H1 (cell line): Measurements from ENCODE around the gene MXRA7. TPM values are rescaled to one million over a fixed set of nuclear protein-coding genes. Genes with fewer than 3 reads are reported as not detected.
A peak's percentile ranks its signal among the peaks of the same experiment; 100 is the strongest.

Experiments
- CTCF ChIA-PET: fragments of 300-600 bp; sonication (Branson Sonifier 250); formaldehyde crosslinking; loops from one replicate; lab custom pipeline; 2021; ENCODE audit not compliant: partially characterized antibody; lab: Charles Lee
- POLR2A ChIA-PET: fragments of 300-600 bp; sonication (Branson Sonifier 250); formaldehyde crosslinking; loops from one replicate; lab custom pipeline; 2021; ENCODE audit warnings: inconsistent platforms; ENCODE audit not compliant: partially characterized antibody; lab: Charles Lee
- DNase-seq, 2 experiments: peaks; one replicate each; pipeline versions ENCODE4 v3.0.0 to v3.0.0-alpha.2; 2010 to 2022; ENCODE audit warnings: low spot score in 2 of 2, low read depth in 1 of 2, mixed read lengths in 1 of 2
- FAIRE-seq: peaks from 2 replicates; lab custom pipeline; 2011; peaks lifted over from hg19 to GRCh38; lab: Jason Lieb, UNC
- H2AFZ ChIP-seq: 2 replicates; pipeline ENCODE4 v1.8.1; 2012; ENCODE audit warnings: low read length, inconsistent platforms
- H2AK5ac ChIP-seq: 2 replicates; pipeline ENCODE4 v1.6.1; 2013; ENCODE audit warnings: low read depth, low read length
- H2BK120ac ChIP-seq: replicated peaks from 2 replicates; pipeline ENCODE3; 2013; ENCODE audit warnings: low read depth, low read length, inconsistent platforms
- H2BK12ac ChIP-seq: 2 replicates; pipeline ENCODE4 v1.6.1; 2013; ENCODE audit warnings: low read depth, low read length
- H2BK15ac ChIP-seq: 2 replicates; pipeline ENCODE4 v1.6.1; 2013; ENCODE audit warnings: low read length
- H2BK20ac ChIP-seq: 2 replicates; pipeline ENCODE4 v1.6.1; 2013; ENCODE audit warnings: low read length
- H2BK5ac ChIP-seq: 2 replicates; pipeline ENCODE4 v1.6.1; 2013; ENCODE audit warnings: low read depth, low read length
- H3K14ac ChIP-seq: 2 replicates; pipeline ENCODE4 v1.6.1; 2013; ENCODE audit warnings: inconsistent platforms; ENCODE audit not compliant: insufficient read length
- H3K18ac ChIP-seq: 2 replicates; pipeline ENCODE4 v1.6.1; 2013; ENCODE audit warnings: low read length; ENCODE audit errors: extremely low read depth
- H3K23ac ChIP-seq: 2 replicates; pipeline ENCODE4 v1.6.1; 2013; ENCODE audit warnings: inconsistent platforms; ENCODE audit not compliant: insufficient read length
- H3K23me2 ChIP-seq: 2 replicates; pipeline ENCODE4 v1.6.1; 2013; ENCODE audit warnings: low read depth, low read length
- H3K27ac ChIP-seq: 2 replicates; pipeline ENCODE4 v1.6.1; 2011; ENCODE audit warnings: low read depth, low read length, inconsistent platforms
- H3K27me3 ChIP-seq, 4 experiments: replicated peaks in 1 of 4; 1 replicate in 1 of 4; 2 replicates in 3 of 4; pipeline versions ENCODE4 v1.6.1 to v1.8.1; 2011 to 2013; ENCODE audit warnings: low read length in 3 of 4, mild to moderate bottlenecking in 3 of 4, inconsistent platforms in 2 of 4, mixed read lengths in 2 of 4, moderate library complexity in 1 of 4; ENCODE audit not compliant: control insufficient read depth in 3 of 4, insufficient read depth in 3 of 4; ENCODE audit errors: extremely low read depth in 1 of 4
- H3K36me3 ChIP-seq, 4 experiments: 2 replicates each; pipeline versions ENCODE4 v1.6.1 to v1.8.1; 2011 to 2013; ENCODE audit warnings: mild to moderate bottlenecking in 4 of 4, low read length in 3 of 4, moderate library complexity in 2 of 4, control low read depth in 1 of 4, inconsistent platforms in 1 of 4; ENCODE audit not compliant: insufficient read depth in 4 of 4, control insufficient read depth in 2 of 4
- H3K4ac ChIP-seq: replicated peaks from 2 replicates; pipeline ENCODE3; 2013; ENCODE audit warnings: low read length, low read depth, mixed read lengths, inconsistent platforms; ENCODE audit not compliant: insufficient read length
- H3K4me1 ChIP-seq, 4 experiments: replicated peaks in 1 of 4; 1 replicate in 1 of 4; 2 replicates in 3 of 4; pipeline versions ENCODE4 v1.6.1 to v1.8.1; 2011 to 2013; ENCODE audit warnings: low read length in 3 of 4, inconsistent platforms in 2 of 4, mixed read lengths in 1 of 4; ENCODE audit not compliant: insufficient read depth in 4 of 4, control insufficient read depth in 3 of 4
- H3K4me2 ChIP-seq, 2 experiments: 2 replicates each; pipeline versions ENCODE4 v1.6.1 to v1.8.1; 2011 to 2013; ENCODE audit warnings: low read depth in 2 of 2, low read length in 2 of 2, control low read depth in 1 of 2, inconsistent platforms in 1 of 2, mild to moderate bottlenecking in 1 of 2; ENCODE audit not compliant: insufficient read depth in 1 of 2
- H3K4me3 ChIP-seq, 4 experiments: fragments of 200-600, 300-600 bp in 1 of 4; sonication (generic), shearing (Covaris generic), sonication (Bioruptor Twin) in 1 of 4; 2 replicates each; pipeline versions ENCODE4 v1.5.1 to v1.8.1; 2011 to 2016; ENCODE audit warnings: low read length in 4 of 4, low read depth in 3 of 4, control low read depth in 2 of 4, inconsistent platforms in 2 of 4, mild to moderate bottlenecking in 2 of 4, mixed read lengths in 1 of 4, moderate library complexity in 1 of 4; ENCODE audit not compliant: insufficient read depth in 2 of 4; ENCODE audit errors: extremely low read depth in 1 of 4
- H3K56ac ChIP-seq: replicated peaks from 2 replicates; pipeline ENCODE3; 2013; ENCODE audit warnings: low read depth, mild to moderate bottlenecking, mixed read lengths, low read length, inconsistent platforms; ENCODE audit not compliant: insufficient read length
- H3K79me1 ChIP-seq: 2 replicates; pipeline ENCODE4 v1.6.1; 2013; ENCODE audit warnings: low read depth, low read length, control low read depth
- H3K79me2 ChIP-seq, 2 experiments: 2 replicates each; pipeline versions ENCODE4 v1.6.1 to v1.8.1; 2012 to 2013; ENCODE audit warnings: low read length in 2 of 2, mild to moderate bottlenecking in 2 of 2, inconsistent platforms in 1 of 2; ENCODE audit not compliant: insufficient read depth in 2 of 2, control insufficient read depth in 1 of 2
- H3K9ac ChIP-seq, 4 experiments: replicated peaks in 1 of 4; 1 replicate in 1 of 4; 2 replicates in 3 of 4; pipeline versions ENCODE4 v1.6.1 to v1.8.1; 2011 to 2013; ENCODE audit warnings: low read depth in 3 of 4, low read length in 3 of 4, control low read depth in 2 of 4, mild to moderate bottlenecking in 2 of 4, moderate library complexity in 2 of 4, inconsistent platforms in 1 of 4; ENCODE audit errors: extremely low read depth in 1 of 4
- H3K9me3 ChIP-seq, 2 experiments: 2 replicates each; pipeline versions ENCODE4 v1.6.1 to v1.8.1; 2012 to 2013; ENCODE audit warnings: mild to moderate bottlenecking in 2 of 2, moderate library complexity in 2 of 2, control low read depth in 1 of 2, inconsistent platforms in 1 of 2, low read depth in 1 of 2, low read length in 1 of 2, mixed read lengths in 1 of 2; ENCODE audit not compliant: insufficient read depth in 2 of 2
- H4K20me1 ChIP-seq, 2 experiments: replicated peaks in 1 of 2; 2 replicates each; pipeline versions ENCODE3 to v1.8.1; 2011 to 2013; ENCODE audit warnings: inconsistent platforms in 2 of 2, low read length in 2 of 2, mild to moderate bottlenecking in 1 of 2; ENCODE audit not compliant: insufficient read depth in 2 of 2, control insufficient read depth in 1 of 2
- H4K5ac ChIP-seq: 2 replicates; pipeline ENCODE4 v1.6.1; 2013; ENCODE audit warnings: low read length, low read depth, mixed read lengths, inconsistent platforms; ENCODE audit not compliant: insufficient read length
- H4K8ac ChIP-seq: 2 replicates; pipeline ENCODE4 v1.8.0; 2013; ENCODE audit warnings: mild to moderate bottlenecking, moderate library complexity, low read length, inconsistent platforms; ENCODE audit not compliant: insufficient read depth; ENCODE audit errors: extremely low read depth
- H4K91ac ChIP-seq: replicated peaks from 2 replicates; pipeline ENCODE3; 2013; ENCODE audit warnings: low read length, mixed read lengths, inconsistent platforms; ENCODE audit not compliant: insufficient read length
- BCL11A ChIP-seq, 2 experiments: IDR thresholded peaks; one replicate each; pipeline ENCODE4 v1.6.1; 2011; ENCODE audit warnings: low read depth in 2 of 2, low read length in 2 of 2, mild to moderate bottlenecking in 2 of 2
- CREB1 ChIP-seq: IDR thresholded peaks from 2 replicates; pipeline ENCODE4 v1.6.1; 2012; ENCODE audit warnings: inconsistent platforms
- CTCF ChIP-seq, 3 experiments: IDR thresholded peaks; 1 replicate in 2 of 3; 2 replicates in 1 of 3; pipeline versions ENCODE4 v1.5.1 to v1.6.1; 2011; ENCODE audit warnings: low read length in 3 of 3, mild to moderate bottlenecking in 3 of 3, inconsistent platforms in 2 of 3, low read depth in 1 of 3, moderate library complexity in 1 of 3; ENCODE audit not compliant: insufficient read depth in 1 of 3; ENCODE audit errors: control extremely low read depth in 1 of 3
- GTF2F1 ChIP-seq: IDR thresholded peaks from 2 replicates; pipeline ENCODE4 v1.6.1; 2012; ENCODE audit warnings: low read depth, low read length, improper control_type of control experiment, borderline replicate concordance
- KDM1A ChIP-seq: fragments of 200-600, 300-600 bp; sonication (generic); IDR thresholded peaks from 2 replicates; pipeline ENCODE4 v1.7.1; 2016; ENCODE audit warnings: mild to moderate bottlenecking, low read length, borderline replicate concordance
- POU5F1 ChIP-seq: IDR thresholded peaks from 2 replicates; pipeline ENCODE4 v1.6.1; 2011; ENCODE audit warnings: low read depth, mild to moderate bottlenecking, low read length, moderate library complexity
- SP1 ChIP-seq: IDR thresholded peaks from 2 replicates; pipeline ENCODE4 v1.6.1; 2011; ENCODE audit warnings: low read depth, low read length
- SRF ChIP-seq: IDR thresholded peaks from 2 replicates; pipeline ENCODE4 v1.6.1; 2011; ENCODE audit warnings: mild to moderate bottlenecking, low read depth, low read length, moderate library complexity
- TAF7 ChIP-seq: optimal IDR thresholded peaks from 2 replicates; pipeline ENCODE3; 2011; ENCODE audit warnings: low read depth, mild to moderate bottlenecking, inconsistent platforms, low read length, moderate library complexity, borderline replicate concordance
- YY1 ChIP-seq: IDR thresholded peaks from 2 replicates; pipeline ENCODE4 v1.6.1; 2011; ENCODE audit warnings: low read depth, mild to moderate bottlenecking, low read length
- WGBS, 2 experiments: shearing (Covaris generic) in 1 of 2; methylation state at CpG; one replicate each; pipeline versions ENCODE4 v1.1.6 to v1.1.7; 2013 to 2015; ENCODE audit warnings: low lambda C conversion rate in 2 of 2, mixed read lengths in 2 of 2, inconsistent platforms in 1 of 2, low coverage in 1 of 2, missing lambda C conversion rate in 1 of 2; ENCODE audit not compliant: insufficient replicate concordance in 2 of 2, insufficient coverage in 1 of 2, insufficient read length in 1 of 2; ENCODE audit errors: extremely low coverage in 1 of 2, missing lambda C conversion rate in 1 of 2; 5-methylcytosine and 5-hydroxymethylcytosine counted together
- polyA plus RNA-seq, 7 experiments: library from polyadenylated mRNA; depleted of rRNA in 3 of 7; stranded (reverse) in 5 of 7; unstranded in 2 of 7; fragments of >200 nt in 5 of 7; fragments of 200-250 nt in 2 of 7; gene quantifications; 1 replicate in 5 of 7; 2 replicates in 1 of 7; 4 replicates in 1 of 7; pipeline versions ENCODE4 v1.2.1 to v1.2.3, GENCODE V29; 2011 to 2013; ENCODE audit warnings: missing spikeins in 2 of 7, mixed read lengths in 2 of 7
- total RNA-seq: library from RNA; stranded (reverse); fragmentation: NEBNext Ultra II Directional; extraction: Animal tissue kit (Norgen Biotek cat#: 25700); gene quantifications from 2 replicates; pipeline ENCODE4 v1.2.1, GENCODE V29; 2021

The MXRA7 gene
- total and polyA plus RNA-seq, 2 of the 8 experiments (the other 6 are each of a cell fraction or from before 2014, with no cell fraction given): 17.8 to 26.6 TPM

- POLR2A ChIA-PET: interaction anchor here (1.0 to 2.1 kb wide), 12 partner anchors 10 to 141 kb away, joined by 3 to 18 read pairs (median 3); partner anchors contain the start of gene METTL23
- no peak for FAIRE-seq
Measured at GRCh38 chr17:76672270-76672851, 38.4 kb downstream of the MXRA7 start.

More at GRCh38 chr17:76672270-76672851, 38.4 kb downstream of the MXRA7 start:
- 0 out of 2 replicates have a peak overlapping the region, but pooled peaks have one; percentile 25 for H3K18ac ChIP-seq
- TF ChIP-seq BCL11A (IDR thresholded peaks at IDR 0.05; ENCODE audit: low read depth in 2 of 2, low read length in 2 of 2) (no peak), TAF7 (no peak), SRF (no peak), POU5F1 (no peak), KDM1A (no peak), GTF2F1 (no peak), CTCF (IDR thresholded peaks at IDR 0.05; ENCODE audit: control extremely low read depth in 1 of 3, insufficient read depth in 1 of 3, low read depth in 1 of 3, low read length in 3 of 3) (no peak), SP1 (no peak), CREB1 (no peak), YY1 (no peak)
- H3K27me3 ChIP-seq: no peaks in the 10 kb centered on the region
- DNase-seq: no peak
- H4K8ac ChIP-seq: no peak overlapping the region
- peak overlapping the region; percentile 76 to 88 for H3K4me2 ChIP-seq
- H3K79me2 ChIP-seq: no peaks in the 10 kb centered on the region
- H4K5ac ChIP-seq: no peak overlapping the region
- H4K20me1 ChIP-seq: no peaks in the 10 kb centered on the region
- CTCF ChIA-PET: interaction anchor here (0.6 to 3.6 kb wide), 7 partner anchors 10 to 435 kb away, joined by 4 to 43 read pairs (median 5); no protein-coding TSS in a partner anchor
- 60% methylated on average over 13 of the region's 13 CpGs; no CpG with 5 or more reads in 1 of the 2 experiments for WGBS, 2 experiments
- peak overlapping the region; percentile 40 for H2BK5ac ChIP-seq
- peak overlapping the region; percentile 81 for H2AFZ ChIP-seq
- H3K23me2 ChIP-seq: peaks cover 10% of the 10 kb centered on the region
- no peaks in the 10 kb centered on the region for H3K36me3 ChIP-seq
- no peaks in the 10 kb centered on the region for H3K79me1 ChIP-seq
- no peak overlapping the region for H3K14ac ChIP-seq
- H2BK15ac ChIP-seq: no peak overlapping the region
- H3K4ac ChIP-seq: no peak overlapping the region
- no peak overlapping the region for H3K23ac ChIP-seq
- H4K91ac ChIP-seq: no peak overlapping the region
- no peak overlapping the region for H2BK20ac ChIP-seq
- peak overlapping the region; percentile 73 to 86 (median 80) for H3K4me3 ChIP-seq
- H3K9me3 ChIP-seq: no peaks in the 10 kb centered on the region
- H3K9ac ChIP-seq: peak overlapping the region in 3 of 4 experiments; percentile 60 to 89 (median 63); a peak in 6 of 7 replicates
- no peak overlapping the region for H3K56ac ChIP-seq
- no peak overlapping the region for H2BK120ac ChIP-seq
- no peak overlapping the region; the same call in 1 of the 2 replicates for H3K27ac ChIP-seq
- no peak overlapping the region for H2BK12ac ChIP-seq
- peaks cover 3 to 10% (median 8%) of the 10 kb centered on the region in 4 experiments for H3K4me1 ChIP-seq
- H2AK5ac ChIP-seq: no peak overlapping the region
